NK-92 (cell line): ENCODE results near the gene UNK.
"Not testable (repeated sequence)": the region's sequence is repeated elsewhere in the genome, so short reads cannot be mapped to it uniquely, and the experiment has no call there.

Experiments
- DNase-seq: peaks from one replicate; lab custom pipeline; 2025; ENCODE audit not compliant: unreplicated experiment; lab: John Stamatoyannopoulos, UW

The UNK gene

GRCh38 chr17:75753514-75754377 is 30.9 kb upstream of the UNK start:
- no peak for DNase-seq

GRCh38 chr17:75754378-75755204 is 30.0 kb upstream of the UNK start:
- no peak for DNase-seq

- DNase-seq, result no peak
Observed at GRCh38 chr17:75755205-75755901, 29.3 kb upstream of the UNK start.

- no peak for DNase-seq
Observed at GRCh38 chr17:75755990-75756389, 28.6 kb upstream of the UNK start.

- DNase-seq, result no peak
Observed at GRCh38 chr17:75756451-75757085, 28.0 kb upstream of the UNK start.

- no peak for DNase-seq
Observed at GRCh38 chr17:75757086-75757681, 27.4 kb upstream of the UNK start.

GRCh38 chr17:75758131-75758905 is 26.3 kb upstream of the UNK start:
- DNase-seq, result no peak

- no peak for DNase-seq
Observed at GRCh38 chr17:75759457-75759856, 25.1 kb upstream of the UNK start.

- not testable (repeated sequence) for DNase-seq
Observed at GRCh38 chr17:75759978-75760640, 24.5 kb upstream of the UNK start.

GRCh38 chr17:75762513-75763268 is 21.9 kb upstream of the UNK start:
- DNase-seq, result no peak

- DNase-seq, result no peak
Observed at GRCh38 chr17:75763269-75763607, 21.4 kb upstream of the UNK start.

GRCh38 chr17:75763613-75764416 is 20.8 kb upstream of the UNK start:
- no peak for DNase-seq

GRCh38 chr17:75764417-75764710 is 20.2 kb upstream of the UNK start:
- no peak for DNase-seq

GRCh38 chr17:75764711-75765421 is 19.7 kb upstream of the UNK start, which contains the start of gene GALK1:
Gene GALK1, minus strand, starts transcription at chr17:75765192. Its CDS starts 56 bp downstream, at chr17:75765136.
- no peak for DNase-seq

- DNase-seq, result no peak
Observed at GRCh38 chr17:75765981-75766380, 18.6 kb upstream of the UNK start.

GRCh38 chr17:75767881-75768280 is 16.7 kb upstream of the UNK start:
- no peak for DNase-seq

GRCh38 chr17:75769536-75769935 is 15.1 kb upstream of the UNK start:
- no peak for DNase-seq
